ENCODE results near the gene SYP. TPM values are rescaled to one million over a fixed set of nuclear protein-coding genes. Genes with fewer than 3 reads are reported as not detected.

SYP gene
- total RNA-seq, 1 experiment from 2014 or later: 7.0 TPM

- TF ChIP-seq ZNF512 (CRISPR knock-in tag; IDR thresholded peaks at IDR 0.05; ENCODE audit: borderline replicate concordance) (no peak), HMGA2 (CRISPR knock-in tag; IDR thresholded peaks at IDR 0.05) (no peak), RORB (CRISPR knock-in tag; IDR thresholded peaks at IDR 0.05) (no peak)
These were observed 48.2 kb upstream of the SYP start (continued) for GRCh38 chrX:49247916-49248811.

GRCh38 chrX:49247346-49247745 lies 47.4 kb upstream of the SYP start:
- no peaks in the 10 kb centered on the region for H3K9me3 Mint-ChIP-seq
- H3K27ac Mint-ChIP-seq: no peak overlapping the region
- no peak overlapping the region for H3K4me3 Mint-ChIP-seq
- ChIA-PET POLR2A (no interaction called here), CTCF (no interaction called here)
- ATAC-seq (no peak), DNase-seq (ENCODE audit: low spot score) (no peak)
- TF ChIP-seq NR1H2 (CRISPR knock-in tag; IDR thresholded peaks at IDR 0.05) (no peak), ATF3 (CRISPR knock-in tag; conservative IDR thresholded peaks at IDR 0.05) (no peak)
- H3K4me1 Mint-ChIP-seq: no peaks in the 10 kb centered on the region
- H3K36me3 Mint-ChIP-seq: peaks cover 3% of the 10 kb centered on the region; the same call in 1 of the 2 replicates
- no peaks in the 10 kb centered on the region for H3K27me3 Mint-ChIP-seq (ENCODE audit: low read depth)

- ChIA-PET POLR2A (no interaction called here), CTCF (no interaction called here)
- ATAC-seq (no peak), DNase-seq (ENCODE audit: low spot score) (no peak)
- no peaks in the 10 kb centered on the region for H3K4me1 Mint-ChIP-seq
- TF ChIP-seq OVOL2 (CRISPR knock-in tag; IDR thresholded peaks at IDR 0.05; ENCODE audit: borderline replicate concordance): no peak
- TF ChIP-seq PREB (CRISPR knock-in tag; IDR thresholded peaks at IDR 0.05; ENCODE audit: borderline replicate concordance): no peak
- no peak for TF ChIP-seq JAZF1 (CRISPR knock-in tag; IDR thresholded peaks at IDR 0.05)
- TF ChIP-seq AFF4 (CRISPR knock-in tag; IDR thresholded peaks at IDR 0.05; ENCODE audit: borderline replicate concordance): no peak
- TF ChIP-seq IRF2 (CRISPR knock-in tag; IDR thresholded peaks at IDR 0.05; ENCODE audit: borderline replicate concordance, low read depth): no peak
- TF ChIP-seq NR3C1 (CRISPR knock-in tag; conservative IDR thresholded peaks at IDR 0.05; ENCODE audit: low read depth): no peak
- TF ChIP-seq ZNF317 (CRISPR knock-in tag; IDR thresholded peaks at IDR 0.05; ENCODE audit: borderline replicate concordance, low read depth): no peak
- no peak for TF ChIP-seq ZNF396 (CRISPR knock-in tag; IDR thresholded peaks at IDR 0.05; ENCODE audit: borderline replicate concordance)
- TF ChIP-seq NFATC4 (CRISPR knock-in tag; IDR thresholded peaks at IDR 0.05): no peak
- no peak for TF ChIP-seq TEAD4 (CRISPR knock-in tag; IDR thresholded peaks at IDR 0.05)
- no peak overlapping the region for H3K4me3 Mint-ChIP-seq
- H3K9me3 Mint-ChIP-seq: no peaks in the 10 kb centered on the region
- H3K27ac Mint-ChIP-seq: no peak overlapping the region
- no peaks in the 10 kb centered on the region for H3K27me3 Mint-ChIP-seq (ENCODE audit: low read depth)
- H3K36me3 Mint-ChIP-seq: peaks cover 3% of the 10 kb centered on the region; the same call in 1 of the 2 replicates
These were observed 46.5 kb upstream of the SYP start for GRCh38 chrX:49246541-49246940.
